NCI-H226 (cell line): ENCODE data around the gene MAN2B1.
"Not testable (repeated sequence)": the region's sequence is repeated elsewhere in the genome, so short reads cannot be mapped to it uniquely, and the experiment has no call there.

Experiments used
- DNase-seq: peaks from one replicate; pipeline ENCODE4 v3.0.0-alpha.2; 2015

MAN2B1 gene

DNA sequence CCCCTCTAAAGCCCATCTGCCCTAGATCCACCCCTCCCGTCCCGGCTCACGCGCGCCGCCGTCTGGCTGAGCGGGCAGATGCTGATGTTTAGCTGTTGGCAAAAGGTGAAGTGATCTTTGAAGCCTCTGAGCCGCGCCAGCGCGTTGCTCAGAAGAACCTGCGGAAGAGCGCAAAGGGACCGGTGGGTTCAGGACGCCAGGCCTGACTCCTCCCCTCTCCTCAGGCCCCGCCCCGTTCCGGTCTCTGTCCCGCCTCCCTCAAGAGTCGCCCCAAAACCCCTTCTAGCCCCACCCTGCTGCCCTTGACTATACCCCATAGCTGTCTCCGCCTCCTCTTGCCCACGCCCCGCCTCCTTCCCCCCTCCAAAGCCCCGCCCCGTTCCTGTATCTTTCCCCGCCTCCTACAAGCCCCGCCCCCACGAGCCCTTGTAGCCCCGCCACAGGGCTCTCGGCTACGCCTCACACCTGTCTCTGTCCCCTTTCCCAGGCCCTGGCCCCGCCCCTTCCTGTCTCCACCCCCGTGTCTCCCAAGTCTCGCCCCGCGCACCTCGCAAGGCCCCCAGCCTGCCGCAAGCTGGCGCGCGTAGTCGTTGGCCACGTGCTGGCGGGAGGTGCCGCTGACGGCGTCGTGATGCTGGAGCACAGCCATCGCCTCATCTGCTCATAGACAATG lies 9.5 kb downstream of the MAN2B1 start:
- DNase-seq = no peak

DNA sequence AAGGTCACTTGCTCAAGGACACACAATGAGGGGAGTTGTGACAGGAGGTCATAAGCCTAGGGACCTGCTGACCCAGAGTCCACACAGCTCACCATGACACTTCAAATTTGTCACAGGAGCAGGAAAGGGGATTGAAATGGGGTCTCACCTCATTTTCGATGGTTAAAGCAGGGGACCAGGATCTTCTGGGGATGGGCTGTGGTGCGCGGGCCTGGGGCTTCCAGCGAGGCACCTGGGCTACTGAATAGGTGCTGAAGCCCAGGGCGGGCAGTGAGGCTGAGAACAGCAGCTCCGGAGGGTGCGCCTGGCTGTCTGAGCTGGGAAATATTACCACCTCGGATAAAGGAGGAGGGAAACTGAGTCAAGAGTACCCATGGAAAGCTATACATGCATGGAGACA lies 11.0 kb downstream of the MAN2B1 start:
- DNase-seq = no peak

DNA sequence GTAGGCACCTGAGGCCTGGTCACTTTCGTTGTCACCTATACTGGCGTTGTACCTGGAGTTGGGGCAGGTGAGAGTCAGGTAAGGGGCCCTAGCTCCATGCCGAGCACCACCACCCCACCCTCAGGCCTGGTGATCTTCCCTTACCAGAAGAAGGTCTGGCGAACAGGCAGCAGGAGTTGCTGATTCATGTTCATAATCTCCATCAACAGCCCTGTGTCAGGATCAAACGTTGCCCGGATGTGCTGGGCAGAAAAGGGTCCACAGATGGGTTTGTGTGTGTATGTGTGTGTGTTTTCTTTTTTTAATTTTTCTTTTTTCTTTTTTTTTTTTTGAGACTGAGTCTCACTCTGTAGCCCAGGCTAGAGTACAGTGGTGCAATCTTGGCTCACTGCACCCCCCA lies 14.3 kb downstream of the MAN2B1 start:
- DNase-seq = no peak

DNA sequence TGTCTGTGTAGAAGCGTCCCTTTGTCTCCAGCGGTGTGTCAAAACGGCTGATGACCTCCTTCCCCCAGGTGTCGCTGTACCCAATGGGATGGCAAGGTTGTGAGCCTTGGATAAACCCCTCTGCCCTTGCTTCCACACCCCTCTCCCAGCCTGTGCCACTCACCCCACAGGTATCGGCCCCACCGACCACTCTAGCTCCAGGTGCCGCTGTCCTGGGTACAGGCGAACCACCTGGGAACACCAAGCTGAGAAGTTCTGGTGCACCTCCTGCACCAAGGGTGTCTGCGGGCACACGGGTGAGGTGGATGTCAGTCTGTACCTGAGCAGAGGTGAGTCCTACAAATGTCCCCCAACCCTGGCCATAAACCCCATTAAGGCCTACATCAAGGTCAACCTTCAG lies 16.6 kb downstream of the MAN2B1 start:
- no peak for DNase-seq

DNA sequence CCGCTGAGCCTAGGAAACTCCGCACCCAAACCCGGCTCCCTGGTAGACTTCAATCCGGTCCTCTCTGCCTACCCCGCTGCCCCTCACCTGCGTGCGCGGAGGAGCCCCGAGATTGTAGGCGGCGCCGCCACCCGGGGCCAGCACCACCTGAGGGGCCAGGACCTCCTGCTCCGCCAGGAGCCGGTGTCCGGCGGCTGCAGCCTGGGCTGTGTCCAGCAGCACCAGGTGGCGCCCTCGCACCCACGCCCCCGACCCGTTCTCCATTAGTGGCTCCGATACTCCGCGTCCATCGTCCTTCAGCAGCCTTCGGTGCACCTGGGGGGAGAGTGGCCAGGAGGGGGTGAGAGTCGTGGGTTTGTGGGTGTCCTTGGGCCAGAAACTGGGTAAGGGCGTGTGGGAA lies 18.5 kb downstream of the MAN2B1 start:
- DNase-seq = no peak

DNA sequence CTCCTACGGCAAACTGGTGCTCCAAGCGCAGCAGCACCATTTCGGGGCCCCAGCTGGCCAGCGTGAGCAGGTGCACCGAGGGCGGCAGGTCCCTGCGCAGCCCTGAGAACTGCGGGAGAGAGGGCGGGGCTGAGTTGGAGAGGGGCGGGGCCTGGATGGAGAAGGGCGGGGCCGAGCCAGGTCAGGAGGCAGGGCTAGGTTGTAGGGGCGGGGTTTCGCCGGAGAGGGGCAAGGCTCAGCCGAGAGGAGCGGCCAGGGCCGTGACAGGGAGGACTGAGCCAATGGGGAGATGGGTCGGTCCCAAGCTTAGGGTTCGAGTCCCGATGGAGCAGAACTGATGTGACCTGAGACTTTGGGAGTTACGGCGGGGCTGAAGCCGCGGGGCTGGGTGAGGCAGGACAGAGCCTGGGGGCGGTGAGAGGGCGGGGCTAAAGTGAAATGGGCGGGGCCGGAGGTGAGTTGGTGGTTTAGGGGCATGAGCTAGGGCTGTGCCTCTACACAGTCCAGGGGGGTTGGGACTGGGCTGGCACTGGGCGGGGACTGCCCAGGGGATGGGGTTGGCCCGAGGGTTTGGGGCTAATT lies 19.0 kb downstream of the MAN2B1 start:
- no peak for DNase-seq

DNA sequence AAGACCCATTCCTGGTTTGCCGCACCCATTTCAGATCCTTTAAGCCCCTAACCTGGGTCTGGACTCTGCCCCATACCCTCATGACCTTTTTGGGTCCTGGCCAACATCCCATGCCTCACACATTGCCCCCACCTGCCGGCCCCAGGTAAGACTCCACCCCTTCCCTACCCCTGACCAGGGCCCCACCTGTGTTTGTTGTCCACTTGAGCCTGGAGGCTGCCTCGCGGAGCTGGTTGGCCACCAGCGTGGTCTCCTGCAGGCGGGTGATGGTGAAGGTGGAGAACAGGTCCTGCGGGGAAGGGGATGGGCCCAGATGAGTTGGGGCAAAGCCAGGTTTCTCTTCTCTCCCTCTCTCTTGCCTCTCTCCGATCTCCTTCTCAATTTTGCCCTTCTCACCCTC lies 19.5 kb downstream of the MAN2B1 start:
- DNase-seq = no peak

DNA sequence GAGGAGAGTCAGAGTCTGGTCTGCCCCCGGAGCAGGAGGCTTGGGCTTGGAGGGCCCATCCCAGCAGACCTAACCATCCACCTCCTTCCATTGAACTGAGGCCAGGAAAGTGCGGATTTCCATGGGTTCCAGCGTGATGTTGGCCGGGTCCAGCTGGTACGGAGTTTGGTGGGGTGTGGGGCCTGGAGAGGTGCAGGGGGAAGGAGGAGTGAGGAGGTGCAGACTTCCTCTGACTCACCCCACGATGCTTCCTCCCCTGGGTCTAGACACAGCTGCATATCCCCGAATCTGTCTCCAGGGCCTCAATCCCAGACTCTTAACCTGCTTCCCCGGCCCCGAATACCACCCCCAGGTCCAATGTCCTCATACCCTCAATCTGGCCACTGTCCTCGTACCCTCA lies 20.0 kb downstream of the MAN2B1 start:
- no peak for DNase-seq

DNA sequence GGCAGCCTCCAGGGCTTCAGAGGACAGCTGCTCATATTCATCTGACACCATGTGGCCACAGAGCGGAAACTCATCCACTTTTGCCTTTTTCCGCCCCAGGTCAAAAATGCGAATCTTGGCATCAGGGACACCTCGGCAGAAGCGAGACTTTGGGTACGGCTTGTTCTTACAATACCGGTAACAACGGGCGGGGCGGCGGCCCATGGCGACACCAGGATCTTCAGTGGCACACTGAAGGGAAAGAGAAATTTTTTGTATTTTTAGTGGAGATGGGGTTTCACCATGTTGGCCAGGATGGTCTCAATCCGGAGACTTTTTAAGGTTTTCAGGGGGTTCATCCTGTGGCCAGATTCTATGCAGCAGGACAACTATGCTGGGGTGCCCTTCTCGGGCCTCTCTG lies 22.8 kb downstream of the MAN2B1 start:
- DNase-seq = not testable (repeated sequence)

DNA sequence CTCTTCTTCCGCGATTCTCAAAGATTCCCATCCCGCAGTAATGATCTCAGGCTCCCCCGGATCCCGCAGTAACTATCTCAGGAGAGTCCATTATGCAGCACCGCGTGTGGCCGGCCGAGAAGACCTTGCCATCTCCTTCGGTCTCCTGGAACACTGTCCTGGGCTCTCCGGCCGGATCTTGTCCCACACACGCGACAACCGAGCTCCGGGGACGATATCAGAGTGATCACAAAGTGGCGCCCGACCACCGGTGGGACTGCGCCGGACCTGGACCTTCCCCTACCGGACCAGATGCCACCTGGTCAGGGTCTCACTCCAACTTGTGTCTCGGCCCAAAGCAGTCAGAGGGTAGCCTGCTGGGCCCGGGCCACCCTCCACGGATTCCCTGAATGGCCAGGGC lies 24.0 kb downstream of the MAN2B1 start:
- no peak for DNase-seq

DNA sequence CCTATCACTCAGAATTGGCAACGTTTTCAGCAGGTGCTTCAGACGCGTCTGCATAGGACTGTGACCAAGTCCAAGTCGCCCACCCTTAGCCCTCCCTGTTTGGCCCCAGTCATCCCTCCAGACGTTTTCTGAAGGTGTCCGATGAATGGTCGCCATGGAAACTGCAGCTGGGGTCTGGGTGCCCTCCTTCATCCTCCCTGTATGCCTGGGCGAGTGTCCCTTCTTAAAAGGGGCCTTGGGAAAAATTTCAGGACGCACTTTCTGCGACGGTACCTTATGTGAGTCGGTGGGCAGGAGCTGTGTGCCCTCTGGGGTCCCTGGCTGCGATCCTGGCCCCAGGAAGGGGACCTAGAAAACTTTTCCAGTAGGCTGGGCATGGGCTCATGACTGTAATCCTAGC lies 25.1 kb downstream of the MAN2B1 start:
- no peak for DNase-seq

DNA sequence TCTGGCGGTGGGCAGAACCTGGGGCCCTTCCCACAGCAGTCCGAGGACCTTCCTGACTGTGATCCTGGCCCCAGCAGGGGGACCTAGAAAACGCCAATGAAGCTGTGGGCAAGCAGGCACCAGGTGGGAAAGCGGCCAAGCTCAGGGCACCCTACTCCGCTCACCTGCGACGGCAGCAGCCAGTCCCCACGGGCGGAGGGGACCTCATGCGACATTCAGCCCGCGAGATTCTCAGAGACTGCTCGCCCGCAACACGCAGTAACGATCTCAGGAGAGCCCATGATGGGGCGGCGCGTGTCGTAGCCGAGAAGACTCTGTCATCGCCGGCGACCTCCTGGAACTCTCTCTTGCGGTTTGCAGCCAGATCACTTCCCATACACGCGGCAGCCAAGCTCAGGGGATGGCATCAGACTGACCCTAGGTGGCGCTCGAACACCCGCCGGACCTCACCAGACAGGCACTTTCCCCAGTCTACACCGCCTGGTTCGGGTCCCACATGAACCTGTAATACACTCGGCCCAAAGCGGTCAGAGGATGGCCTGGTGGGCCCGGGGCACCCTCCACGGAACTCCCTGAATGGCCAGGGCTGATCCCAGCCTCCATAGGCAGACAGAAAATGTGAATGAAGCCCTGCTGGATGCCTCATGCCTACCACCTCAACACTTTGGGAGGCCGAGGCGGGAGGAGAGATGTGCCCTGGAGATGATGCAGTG lies 26.5 kb downstream of the MAN2B1 start:
- DNase-seq = no peak

DNA sequence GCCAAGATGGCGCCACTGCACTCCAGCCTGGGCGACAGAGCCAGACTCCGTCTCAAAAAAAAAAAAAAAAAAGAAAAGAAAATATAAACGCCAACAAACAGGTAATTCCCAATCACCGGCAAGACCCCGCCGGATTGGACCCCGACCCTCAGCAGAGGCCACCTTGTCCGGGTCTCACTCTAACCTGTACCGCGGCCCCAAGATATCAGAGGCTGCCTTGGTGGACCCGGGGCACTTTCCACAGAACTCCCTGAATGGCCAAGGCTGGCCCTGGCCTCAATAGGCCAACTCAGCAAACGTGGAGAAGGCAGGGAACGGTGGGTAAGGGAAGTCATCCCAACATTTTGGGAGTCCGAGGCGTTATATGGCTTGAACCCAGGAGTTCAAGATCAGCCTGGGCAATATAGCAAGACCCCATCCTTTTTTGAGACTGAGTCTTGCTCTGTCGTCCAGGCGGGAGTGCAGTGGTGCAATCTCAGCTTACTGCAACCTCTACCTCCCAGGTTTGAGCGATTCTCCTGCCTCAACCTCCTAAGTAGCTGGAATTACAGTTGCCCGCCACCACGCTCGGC lies 27.8 kb downstream of the MAN2B1 start:
- no peak for DNase-seq

DNA sequence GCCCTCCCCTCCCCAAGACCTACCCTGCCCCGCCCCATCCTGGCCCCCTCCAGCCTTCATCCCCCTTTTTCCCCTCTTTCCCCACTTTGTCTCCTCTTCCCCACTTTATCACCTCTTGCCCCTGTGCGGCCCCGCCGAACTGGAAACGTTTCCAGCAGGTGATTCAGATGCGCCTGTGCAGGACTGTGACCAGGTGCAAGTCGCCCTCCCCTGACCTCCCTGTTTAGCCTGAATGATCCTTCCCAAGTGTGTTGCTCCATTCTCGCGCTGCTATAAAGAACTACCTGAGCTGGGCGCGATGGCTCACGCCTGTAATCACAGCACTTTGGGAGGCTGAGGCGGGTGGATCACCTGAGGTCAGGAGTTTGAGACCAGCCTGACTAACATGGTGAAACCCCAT lies 29.9 kb downstream of the MAN2B1 start:
- no peak for DNase-seq

DNA sequence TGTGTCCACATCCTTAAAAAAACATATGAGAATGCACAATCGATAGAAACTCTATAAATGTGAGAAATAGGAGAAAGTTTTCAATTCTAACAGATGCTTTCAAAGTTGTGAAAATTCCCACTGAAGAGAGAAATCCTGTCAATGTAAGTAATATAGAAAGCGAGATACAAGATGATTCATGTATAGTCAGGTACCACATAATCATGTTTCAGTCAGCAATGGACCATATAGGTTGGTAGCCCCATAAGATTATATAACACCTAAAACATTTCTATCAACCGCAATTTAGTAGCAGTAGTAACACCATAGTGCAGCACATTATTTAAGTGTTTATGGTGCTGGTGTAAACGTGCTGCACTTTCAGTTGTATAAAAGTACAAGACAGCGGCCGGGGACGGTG lies 37.3 kb downstream of the MAN2B1 start:
- DNase-seq = no peak

DNA sequence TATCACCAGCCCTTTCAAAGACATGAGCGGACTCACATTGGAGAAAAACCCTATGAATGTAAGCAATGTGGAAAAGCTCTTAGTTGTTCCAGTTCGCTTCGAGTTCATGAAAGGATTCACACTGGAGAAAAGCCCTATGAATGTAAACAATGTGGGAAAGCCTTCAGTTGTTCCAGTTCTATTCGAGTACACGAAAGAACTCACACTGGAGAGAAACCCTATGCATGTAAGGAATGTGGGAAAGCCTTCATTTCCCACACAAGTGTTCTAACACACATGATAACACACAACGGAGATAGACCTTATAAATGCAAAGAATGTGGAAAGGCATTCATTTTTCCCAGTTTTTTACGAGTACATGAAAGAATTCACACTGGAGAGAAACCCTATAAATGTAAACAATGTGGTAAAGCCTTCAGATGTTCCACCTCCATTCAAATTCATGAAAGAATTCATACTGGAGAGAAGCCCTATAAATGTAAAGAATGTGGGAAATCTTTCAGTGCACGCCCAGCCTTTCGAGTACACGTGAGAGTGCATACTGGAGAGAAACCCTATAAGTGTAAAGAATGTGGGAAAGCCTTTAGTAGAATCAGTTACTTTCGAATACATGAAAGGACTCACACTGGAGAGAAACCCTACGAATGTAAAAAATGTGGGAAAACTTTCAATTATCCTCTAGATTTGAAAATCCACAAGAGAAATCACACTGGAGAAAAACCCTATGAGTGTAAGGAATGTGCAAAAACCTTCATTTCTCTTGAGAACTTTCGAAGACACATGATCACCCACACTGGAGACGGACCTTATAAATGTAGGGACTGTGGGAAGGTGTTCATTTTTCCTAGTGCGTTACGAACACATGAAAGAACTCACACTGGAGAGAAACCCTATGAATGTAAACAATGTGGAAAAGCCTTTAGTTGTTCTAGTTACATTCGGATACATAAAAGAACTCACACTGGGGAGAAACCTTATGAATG lies 38.2 kb downstream of the MAN2B1 start:
- no peak for DNase-seq

DNA sequence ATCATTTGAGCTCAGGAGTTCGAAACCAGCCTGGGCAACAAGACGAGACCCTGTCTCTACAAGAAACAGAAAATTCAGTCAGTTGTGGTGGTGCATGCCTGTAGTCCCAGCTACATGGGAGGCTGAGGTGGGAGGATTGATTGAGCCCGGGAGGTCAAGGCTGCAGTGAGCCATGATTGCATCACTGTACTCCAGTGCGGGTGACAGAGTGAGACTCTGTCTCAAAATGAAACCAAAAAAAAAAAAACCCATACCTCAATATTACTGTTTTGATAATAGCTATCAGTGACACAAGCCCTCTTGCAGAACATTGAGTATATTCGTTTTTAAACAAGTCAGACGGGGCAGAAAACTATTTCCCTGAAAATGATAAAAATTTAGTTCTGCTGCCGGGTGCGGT lies 39.6 kb downstream of the MAN2B1 start:
- DNase-seq = no peak

DNA sequence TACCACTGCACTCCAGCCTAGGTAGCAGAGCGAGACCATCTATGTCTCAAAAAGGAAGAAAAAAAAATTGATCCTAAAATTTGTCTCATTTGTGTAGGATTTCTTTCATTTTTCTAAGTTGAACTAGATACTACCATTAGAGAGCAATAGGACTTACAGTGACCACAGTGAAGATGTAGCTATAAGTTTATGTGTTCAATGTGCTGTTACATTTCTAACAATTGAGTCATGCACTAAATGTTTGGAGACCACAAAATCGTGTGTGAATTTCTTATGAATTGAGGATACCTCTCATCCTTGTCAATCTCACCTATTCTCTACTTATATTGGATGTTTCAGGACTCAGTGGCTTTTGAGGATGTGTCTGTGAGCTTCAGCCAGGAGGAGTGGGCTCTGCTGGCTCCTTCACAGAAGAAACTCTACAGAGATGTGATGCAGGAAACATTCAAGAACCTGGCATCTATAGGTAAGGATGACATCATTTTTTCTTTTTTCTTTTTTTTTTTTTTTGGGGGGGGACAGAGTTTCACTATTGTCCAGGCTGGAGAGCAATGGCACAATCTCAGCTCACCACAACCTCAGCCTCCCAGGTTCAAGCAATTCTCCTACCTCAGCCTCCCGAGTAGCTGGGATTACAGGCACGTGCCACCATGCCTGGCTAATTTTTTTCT lies 43.0 kb downstream of the MAN2B1 start:
- DNase-seq = no peak

DNA sequence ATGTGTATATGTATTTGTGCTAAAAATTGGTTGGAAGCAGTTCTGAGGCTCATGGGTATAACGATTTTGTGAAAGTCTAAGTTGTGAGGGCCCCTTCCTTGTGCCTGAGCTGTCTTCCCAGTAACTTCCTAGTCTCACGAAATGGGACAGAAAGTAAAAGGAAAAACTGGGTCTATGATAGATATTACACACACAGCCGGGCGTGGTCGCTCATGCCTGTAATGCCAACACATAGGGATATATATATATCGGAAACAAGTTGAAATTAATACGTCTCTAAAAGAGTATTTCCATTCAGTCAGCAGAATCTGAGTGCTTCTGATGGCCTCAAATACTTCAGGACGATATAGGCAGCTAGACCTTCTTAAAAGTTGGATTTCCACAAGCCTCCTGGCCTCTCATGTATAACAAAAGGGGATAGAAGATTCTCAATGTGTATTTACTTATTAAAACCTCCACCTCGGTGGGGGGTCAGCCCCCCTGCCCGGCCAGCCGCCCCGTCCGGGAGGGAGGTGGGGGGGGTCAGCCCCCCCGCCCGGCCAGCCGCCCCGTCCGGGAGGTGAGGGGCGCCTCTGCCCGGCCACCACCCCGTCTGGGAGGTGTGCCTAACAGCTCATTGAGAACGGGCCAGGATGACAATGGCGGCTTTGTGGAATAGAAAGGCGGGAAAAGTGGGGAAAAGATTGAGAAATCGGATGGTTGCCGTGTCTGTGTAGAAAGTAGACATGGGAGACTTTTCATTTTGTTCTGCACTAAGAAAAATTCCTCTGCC lies 45.1 kb downstream of the MAN2B1 start:
- DNase-seq = not testable (repeated sequence)

DNA sequence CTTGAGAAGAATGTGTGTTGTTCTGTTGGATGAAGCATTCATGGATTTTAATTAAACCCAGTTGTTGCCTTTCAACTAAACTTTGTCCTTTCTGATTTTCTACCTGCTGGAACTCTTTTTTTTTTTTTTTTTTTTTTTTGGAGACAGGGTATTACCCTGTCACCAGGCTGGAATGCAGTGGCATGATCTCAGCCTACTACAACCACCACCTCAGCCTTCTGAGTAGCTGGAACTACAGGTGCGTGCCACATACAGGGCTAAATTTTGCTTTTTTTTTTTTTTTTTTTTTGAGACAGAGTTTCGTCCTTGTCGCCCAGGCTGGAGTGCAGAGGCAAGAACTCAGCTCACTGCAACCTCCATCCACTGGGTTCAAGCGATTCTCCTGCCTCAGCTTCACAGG lies 48.9 kb downstream of the MAN2B1 start:
- DNase-seq = no peak

DNA sequence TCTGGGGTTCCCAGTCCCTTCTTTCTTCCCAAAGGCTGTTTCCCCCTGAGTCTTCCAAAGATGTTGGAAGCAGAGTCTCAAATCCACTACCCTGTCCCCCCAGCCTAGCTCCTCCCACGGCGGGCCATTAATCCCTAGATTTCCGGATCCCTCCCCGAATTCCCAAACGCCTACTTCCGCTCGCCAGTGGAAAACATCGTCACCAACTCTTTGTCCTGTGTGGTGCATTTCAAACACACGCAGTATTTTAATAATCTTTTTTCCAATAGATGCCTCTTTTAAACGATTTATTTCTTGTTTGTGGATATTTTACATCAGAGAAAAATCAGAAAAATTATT lies 55.2 kb downstream of the MAN2B1 start:
- DNase-seq = peak; percentile 74
